ENCODE data around the gene DRC7. TPM values are rescaled to one million over a fixed set of nuclear protein-coding genes. Genes with fewer than 3 reads are reported as not detected.
A peak's percentile ranks its signal among the peaks of the same experiment; 100 is the strongest.

The DRC7 gene
- total and polyA plus RNA-seq, 10 of the 15 experiments (the other 5 are each of a cell fraction or from before 2014, with no cell fraction given): 0.06 to 0.49 (median 0.14) TPM; not detected in 4

GRCh38 chr16:57720142-57720575 is 25.6 kb downstream of the DRC7 start:
- Histone ChIP-seq H3K79me2 (ENCODE audit: control insufficient read depth, insufficient read depth, low read length) (no peaks in the 10 kb centered on the region), H3K4me3 (no peak overlapping the region), H3K4me2 (ENCODE audit: control insufficient read depth, insufficient read depth) (no peak overlapping the region), H3K36me3 (ENCODE audit: control insufficient read depth in 2 of 2, insufficient read depth in 2 of 2, low read length in 1 of 2) (no peaks in the 10 kb centered on the region), H3K9me3 (replicated peaks; ENCODE audit: control insufficient read depth, insufficient read depth, low read length) (no peaks in the 10 kb centered on the region), H3K27me3 (replicated peaks in 1 of 2; ENCODE audit: control insufficient read depth in 2 of 2, insufficient read depth in 2 of 2, low read length in 1 of 2) (peaks cover 0 to 2% of the 10 kb centered on the region in 2 experiments; a peak in 2 of 4 replicates), H4K20me1 (ENCODE audit: control insufficient read depth, insufficient read depth) (no peaks in the 10 kb centered on the region), H3K9ac (ENCODE audit: control insufficient read depth, insufficient read depth, low read length) (no peak overlapping the region), H3K4me1 (ENCODE audit: control insufficient read depth, insufficient read depth, low read length) (no peaks in the 10 kb centered on the region), H3K27ac (ENCODE audit: control insufficient read depth, insufficient read depth) (no peak overlapping the region), H2AFZ (ENCODE audit: control insufficient read depth, low read depth, low read length) (no peak overlapping the region)
- DNase-seq (ENCODE audit: low read depth, low spot score) (no peak), ATAC-seq (peak; percentile 96), FAIRE-seq (no peak)
- CTCF ChIA-PET: interaction anchor here (0.9 to 1.5 kb wide), 3 partner anchors 15 to 143 kb away, joined by 3 to 4 read pairs (median 3); partner anchors contain the start of gene KATNB1
- intact Hi-C loops (cut with micrococcal nuclease; ENCODE audit: unreplicated experiment): loop anchor here (1.0 to 2.0 kb wide), 3 partner anchors 71 to 144 kb away; no protein-coding TSS in a partner anchor
- TF ChIP-seq MYC (IDR thresholded peaks at IDR 0.05; ENCODE audit: insufficient read depth, insufficient read length, insufficient replicate concordance, low read length, severe bottlenecking) (no peak), HDAC6 (IDR thresholded peaks at IDR 0.05; ENCODE audit: unreplicated experiment) (no peak), RAD21 (IDR thresholded peaks at IDR 0.05; ENCODE audit: insufficient read depth, low read depth, low read length) (peak; percentile 60), SMC3 (IDR thresholded peaks at IDR 0.05; ENCODE audit: borderline replicate concordance, low read length) (peak; percentile 73), CTCF (IDR thresholded peaks at IDR 0.05 in 2 of 3, conservative IDR thresholded peaks at IDR 0.05 in 1 of 3; ENCODE audit: control insufficient read depth in 2 of 3, extremely low read depth in 1 of 3, insufficient read depth in 1 of 3, low read depth in 3 of 3, low read length in 3 of 3) (peak; percentile 49 to 68 (median 60)), YY1 (IDR thresholded peaks at IDR 0.05; ENCODE audit: low read depth, low read length) (0 out of 2 replicates have a peak, but pooled peaks have one; percentile 50), SPI1 (IDR thresholded peaks at IDR 0.05; ENCODE audit: borderline replicate concordance, insufficient read depth, low read depth, low read length) (no peak)
- POLR2A ChIA-PET: no interaction called here
- in situ Hi-C loops (cut with MboI): no loop called here
- no TSS peak for BruUV-seq (replicated peaks)
- 51% methylated on average over 3 of the region's 3 CpGs for WGBS (ENCODE audit: insufficient coverage, insufficient replicate concordance, low lambda C conversion rate, missing lambda C conversion rate)
- RAD21 ChIA-PET (ENCODE audit: unreplicated experiment): no interaction called here
- SMC1A ChIA-PET (ENCODE audit: uncharacterized antibody, unreplicated experiment): interaction anchor here (2.0 kb wide), 1 partner anchor 130 kb away, joined by 5 read pairs; no protein-coding TSS in a partner anchor
